Epithelial cell of esophagus (primary cell): ENCODE results near the gene ST6GALNAC4.
A peak's percentile ranks its signal among the peaks of the same experiment; 100 is the strongest.

Source experiments
- DNase-seq: peaks from one replicate; pipeline ENCODE4 v3.0.0; 2010; ENCODE audit warnings: low read depth
- H3K4me3 ChIP-seq: 2 replicates; pipeline ENCODE4 v1.5.1; 2011; ENCODE audit warnings: mild to moderate bottlenecking, low read length, control low read depth
- TF ChIP-seq, protein P1 (sequence below): IDR thresholded peaks from 2 replicates; pipeline ENCODE4 v1.5.1; 2011; ENCODE audit warnings: low read depth, mild to moderate bottlenecking, low read length, control low read depth, inconsistent platforms; ENCODE audit not compliant: insufficient read depth; ENCODE audit errors: missing control alignments

The ST6GALNAC4 gene

DNA sequence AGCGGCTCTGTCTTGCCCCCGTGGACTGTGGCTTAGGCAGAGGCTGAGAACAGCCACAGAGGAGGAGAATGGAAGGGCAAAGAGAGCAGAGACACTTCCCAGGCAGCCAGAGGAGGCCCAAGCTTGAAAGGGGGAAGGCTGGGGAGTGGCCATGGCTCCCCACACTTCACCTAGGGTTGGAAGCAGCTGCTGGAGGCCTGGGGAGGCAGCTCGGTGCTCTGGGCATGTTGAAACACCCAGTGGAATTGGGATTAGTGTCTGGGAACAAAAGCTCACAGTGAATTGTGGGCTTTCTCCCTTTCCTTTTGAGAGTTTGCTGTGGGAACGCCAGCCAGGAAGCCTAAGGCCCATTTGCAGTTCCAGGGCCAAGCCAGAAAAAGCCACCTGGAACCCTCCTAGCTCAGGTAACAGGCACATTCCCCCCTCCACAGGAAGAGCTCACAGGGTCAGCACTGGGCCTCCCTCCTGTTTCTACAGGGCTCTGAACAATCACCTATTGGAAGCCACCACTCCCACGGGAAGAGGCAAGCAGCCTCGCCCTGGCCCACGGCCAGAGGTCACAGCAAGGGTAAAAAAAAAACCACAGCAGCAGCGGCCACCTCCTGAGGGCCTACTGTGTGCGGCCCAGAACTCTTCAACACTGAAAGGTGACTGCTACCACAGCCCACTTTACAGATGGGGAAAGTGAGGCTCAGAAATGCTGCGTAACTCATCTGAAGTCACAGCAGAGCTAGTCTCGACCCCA is 43.7 kb upstream of the ST6GALNAC4 start:
- H3K4me3 ChIP-seq: no peak overlapping the region
- peak; percentile 41 for DNase-seq
- TF ChIP-seq, protein P1, sequence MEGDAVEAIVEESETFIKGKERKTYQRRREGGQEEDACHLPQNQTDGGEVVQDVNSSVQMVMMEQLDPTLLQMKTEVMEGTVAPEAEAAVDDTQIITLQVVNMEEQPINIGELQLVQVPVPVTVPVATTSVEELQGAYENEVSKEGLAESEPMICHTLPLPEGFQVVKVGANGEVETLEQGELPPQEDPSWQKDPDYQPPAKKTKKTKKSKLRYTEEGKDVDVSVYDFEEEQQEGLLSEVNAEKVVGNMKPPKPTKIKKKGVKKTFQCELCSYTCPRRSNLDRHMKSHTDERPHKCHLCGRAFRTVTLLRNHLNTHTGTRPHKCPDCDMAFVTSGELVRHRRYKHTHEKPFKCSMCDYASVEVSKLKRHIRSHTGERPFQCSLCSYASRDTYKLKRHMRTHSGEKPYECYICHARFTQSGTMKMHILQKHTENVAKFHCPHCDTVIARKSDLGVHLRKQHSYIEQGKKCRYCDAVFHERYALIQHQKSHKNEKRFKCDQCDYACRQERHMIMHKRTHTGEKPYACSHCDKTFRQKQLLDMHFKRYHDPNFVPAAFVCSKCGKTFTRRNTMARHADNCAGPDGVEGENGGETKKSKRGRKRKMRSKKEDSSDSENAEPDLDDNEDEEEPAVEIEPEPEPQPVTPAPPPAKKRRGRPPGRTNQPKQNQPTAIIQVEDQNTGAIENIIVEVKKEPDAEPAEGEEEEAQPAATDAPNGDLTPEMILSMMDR: no peak

- H3K4me3 ChIP-seq: no peak overlapping the region
- TF ChIP-seq, protein P1: no peak
- no peak for DNase-seq
Observed at GRCh38 chr9:127959841-127960409, 43.1 kb upstream of the ST6GALNAC4 start.

DNA sequence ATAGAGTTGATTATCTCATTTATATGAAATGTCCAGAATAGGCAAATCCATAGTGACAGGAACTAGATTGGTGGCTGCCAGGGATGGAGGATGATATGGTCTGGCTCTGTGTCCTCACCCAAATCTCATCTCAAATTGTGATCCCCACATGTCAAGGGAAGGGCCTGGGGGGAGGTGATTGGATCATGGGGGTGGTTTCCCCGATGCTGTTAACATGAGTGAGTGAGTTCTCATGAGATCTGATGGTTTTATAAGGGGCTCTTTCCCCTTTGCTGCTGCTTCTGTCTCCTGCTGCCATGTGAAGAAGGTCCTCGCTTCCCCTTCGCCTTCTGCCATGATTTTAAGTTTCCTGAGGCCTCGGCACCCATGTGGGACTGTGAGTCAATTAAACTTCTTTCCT is 42.6 kb upstream of the ST6GALNAC4 start:
- H3K4me3 ChIP-seq: no peak overlapping the region
- TF ChIP-seq, protein P1: no peak
- DNase-seq: no peak

- no peak for DNase-seq
- TF ChIP-seq, protein P1: no peak
- no peak overlapping the region for H3K4me3 ChIP-seq
Observed at GRCh38 chr9:127958728-127959127, 41.9 kb upstream of the ST6GALNAC4 start.

DNA sequence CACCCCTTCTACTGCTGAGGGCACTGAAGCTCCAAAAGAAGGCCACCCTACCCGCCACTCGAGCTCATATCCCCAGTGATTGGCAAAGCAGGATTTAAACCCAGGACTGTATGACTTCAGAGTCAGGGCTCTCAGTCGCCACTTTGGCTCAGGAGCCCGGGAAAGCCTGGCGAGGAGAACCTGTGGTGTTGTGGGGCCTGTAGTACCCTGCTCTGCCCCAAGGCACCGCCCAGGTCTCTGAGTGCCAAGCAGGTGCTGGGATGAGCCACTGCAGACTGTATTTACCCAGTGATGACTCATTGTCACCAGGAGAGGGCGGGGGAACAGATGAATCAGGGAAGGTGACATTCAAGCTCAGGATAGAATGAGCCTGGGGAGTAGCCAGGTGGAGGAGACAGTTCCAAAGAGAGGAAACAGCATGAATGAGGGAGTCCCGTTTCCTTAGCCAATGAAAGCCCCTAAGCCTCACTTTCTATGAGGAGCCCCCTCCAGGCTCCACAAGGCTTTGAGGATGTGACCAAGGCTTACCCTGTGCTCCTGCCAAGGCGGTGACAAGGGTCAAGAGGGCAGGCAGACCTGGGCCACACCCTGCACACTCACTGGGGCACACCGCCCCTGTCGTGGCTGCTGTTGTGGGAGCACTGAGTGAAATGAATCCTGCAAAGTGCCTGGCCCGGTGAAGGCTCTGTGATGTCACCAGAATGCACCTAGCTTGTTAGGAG is 38.6 kb upstream of the ST6GALNAC4 start:
- TF ChIP-seq, protein P1: peak; percentile 56
- DNase-seq: peak; percentile 85
- H3K4me3 ChIP-seq: no peak overlapping the region

DNA sequence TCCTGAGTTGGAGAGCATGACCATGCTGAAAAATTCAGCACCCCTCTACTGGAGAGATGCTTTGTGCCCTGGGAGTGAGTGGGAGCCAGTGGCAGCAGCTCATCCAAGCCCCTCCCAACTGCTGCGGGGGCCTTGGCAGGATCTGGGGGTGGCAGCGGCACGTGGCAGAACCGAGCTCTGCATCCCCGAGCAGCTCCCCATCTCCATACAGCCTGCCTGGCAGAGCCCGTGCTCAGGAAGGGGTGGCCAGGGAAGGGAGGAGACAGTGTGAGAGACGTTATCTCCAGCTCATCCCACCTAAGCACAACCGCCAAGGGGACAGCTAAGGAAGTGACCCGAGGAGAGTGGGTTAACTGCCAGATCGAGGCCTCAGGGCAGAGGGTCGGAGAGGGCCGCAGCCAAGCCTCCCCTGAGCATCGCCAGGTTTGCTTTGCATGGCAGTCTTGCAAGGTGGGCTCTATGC is 38.0 kb upstream of the ST6GALNAC4 start:
- DNase-seq: no peak
- no peak overlapping the region for H3K4me3 ChIP-seq
- TF ChIP-seq, protein P1: no peak
